Adrenal gland (tissue), 12 donors: ENCODE data around the gene UBE2D1. TPM values are rescaled to one million over a fixed set of nuclear protein-coding genes. Genes with fewer than 3 reads are reported as not detected.

Experiments used
- DNase-seq, 7 donors: peaks; one replicate each; pipeline ENCODE4 v3.0.0-alpha.2; 2019 to 2020
- H3K27ac ChIP-seq, 5 donors: fragments of 200-600 bp; sonication (generic) in 4 of 5; 1 replicate in 3 of 5; 2 replicates in 2 of 5; pipeline versions ENCODE4 v1.5.1 to v1.8.0; 2016 to 2020; ENCODE audit warnings: mild to moderate bottlenecking in 1 of 5
- H3K27me3 ChIP-seq: fragments of 200-600 bp; 2 replicates; pipeline ENCODE4 v1.8.0; 2021
- H3K36me3 ChIP-seq, 2 donors: fragments of 200-600 bp; replicated peaks in 1 of 2; 1 replicate in 1 of 2; 2 replicates in 1 of 2; pipeline versions ENCODE4 v1.5.1 to v1.8.0; 2018 to 2022
- H3K4me1 ChIP-seq, 2 donors: fragments of 200-600 bp; replicated peaks in 1 of 2; 1 replicate in 1 of 2; 2 replicates in 1 of 2; pipeline versions ENCODE4 v1.5.1 to v1.8.0; 2018 to 2021
- H3K4me3 ChIP-seq, 4 donors: fragments of 200-600 bp; sonication (generic) in 3 of 4; one replicate each; pipeline ENCODE4 v1.5.1; 2016 to 2018
- H3K9me3 ChIP-seq, 3 donors: fragments of 200-600 bp; sonication (generic) in 1 of 3; replicated peaks in 1 of 3; 1 replicate in 2 of 3; 2 replicates in 1 of 3; pipeline versions ENCODE4 v1.5.1 to v1.8.0; 2016 to 2021
- CTCF ChIP-seq, 6 experiments: fragments of 450-650 bp in 4 of 6; fragments of 200-600 bp in 2 of 6; sonication (generic) in 1 of 6; IDR thresholded peaks; 1 replicate in 5 of 6; 2 replicates in 1 of 6; pipeline versions ENCODE4 v1.5.1 to v1.8.0; 2016 to 2021; ENCODE audit warnings: antibody characterized with exemption in 6 of 6, mild to moderate bottlenecking in 2 of 6, moderate library complexity in 1 of 6
- POLR2A ChIP-seq, 2 donors: fragments of 450-650 bp; IDR thresholded peaks; one replicate each; pipeline ENCODE4 v1.6.1; 2017; ENCODE audit warnings: antibody characterized with exemption in 2 of 2, mild to moderate bottlenecking in 2 of 2, moderate library complexity in 1 of 2
- WGBS, 4 donors: extraction: QIAGEN DNeasy Blood & Tissue Kit in 2 of 4; methylation state at CpG; one replicate each; pipeline versions ENCODE4 v1.1.5 to v1.1.7; 2013 to 2017; 5-methylcytosine and 5-hydroxymethylcytosine counted together
- intact Hi-C, 2 donors: fragments of 100-400 bp; cut with DNase I; formaldehyde crosslinking; loops; one replicate each; pipeline versions ENCODE4 v1.14.1 to v1.15.0; 2022 to 2023
- polyA plus RNA-seq, 3 donors: library from polyadenylated mRNA; stranded (reverse); fragments of 200-250 nt in 2 of 3; fragments of 350-450 nt in 1 of 3; fragmentation: Illumina TruSeq in 1 of 3; extraction: RNeasy Lipid Tissue Mini Kit (QIAGEN cat#74804) in 1 of 3; gene quantifications; one replicate each; pipeline ENCODE4 v1.2.3, GENCODE V29; 2013 to 2014
- total RNA-seq, 9 donors: library from RNA; depleted of rRNA in 4 of 9; stranded (reverse); fragments of >200 nt in 4 of 9; fragments of 120-200 nt in 1 of 9; fragmentation: NEBNext Ultra II Directional in 1 of 9; extraction: Animal tissue kit (Norgen Biotek cat#: 25700) in 1 of 9; gene quantifications; one replicate each; pipeline versions ENCODE4 v1.1.0 to v1.2.4, GENCODE V29; 2013 to 2023
- donor health status: healthy with polysubstance abuse.
- donor health status: Bipolar disorder and iron deficiency.
- donor health status: DM: yes; HTN: yes; CAD: no.
- donor health status: DM: no; HTN: no; CAD: no.
- donor health status: DM: no; HTN: no; CAD: no.
- donor health status: DM: yes; HTN: yes; CAD: no.

UBE2D1 gene
- total and polyA plus RNA-seq, 12 donors, result 9.2 to 33.8 (median 19.4) TPM

- TF ChIP-seq CTCF (IDR thresholded peaks at IDR 0.05) (no peak), POLR2A (IDR thresholded peaks at IDR 0.05) (no peak)
- H3K27me3 ChIP-seq, result no peaks in the 10 kb centered on the region
- no peaks in the 10 kb centered on the region for H3K36me3 ChIP-seq
- H3K4me3 ChIP-seq, result no peak overlapping the region
- no peak overlapping the region for H3K27ac ChIP-seq
- intact Hi-C loops, result no loop called here
- peaks cover 35 to 57% of the 10 kb centered on the region in 2 donors for H3K4me1 ChIP-seq
- DNase-seq, result no peak
- H3K9me3 ChIP-seq, result no peaks in the 10 kb centered on the region
- WGBS, 4 donors, result 74 to 91% (median 87%) methylated on average over 4 of the region's 4 CpGs
These were observed 23.6 kb downstream of the UBE2D1 start for GRCh38 chr10:58358314-58358933.

- intact Hi-C loops, result no loop called here
- no peak for TF ChIP-seq CTCF (IDR thresholded peaks at IDR 0.05)
- TF ChIP-seq POLR2A (IDR thresholded peaks at IDR 0.05), result no peak
- Histone ChIP-seq H3K36me3 (no peaks in the 10 kb centered on the region), H3K4me3 (no peak overlapping the region), H3K4me1 (peaks cover 33 to 52% of the 10 kb centered on the region in 2 donors), H3K27me3 (no peaks in the 10 kb centered on the region), H3K9me3 (no peaks in the 10 kb centered on the region), H3K27ac (no peak overlapping the region)
- WGBS, 4 donors, result 84 to 100% (median 91%) methylated on average over 1 of the region's 1 CpG
- no peak for DNase-seq
These were observed 24.1 kb downstream of the UBE2D1 start for GRCh38 chr10:58358947-58359346.

- Histone ChIP-seq H3K27ac (no peak overlapping the region), H3K36me3 (no peaks in the 10 kb centered on the region), H3K9me3 (no peaks in the 10 kb centered on the region), H3K27me3 (no peaks in the 10 kb centered on the region), H3K4me3 (no peak overlapping the region), H3K4me1 (peaks cover 33 to 52% of the 10 kb centered on the region in 2 donors)
- no peak for TF ChIP-seq POLR2A (IDR thresholded peaks at IDR 0.05)
- TF ChIP-seq CTCF (IDR thresholded peaks at IDR 0.05), result no peak
- intact Hi-C loops, result no loop called here
- DNase-seq, result no peak
- WGBS, 4 donors, result 95 to 100% (median 97%) methylated on average over 3 of the region's 3 CpGs
These were observed 24.7 kb downstream of the UBE2D1 start for GRCh38 chr10:58359541-58359940.

- peak in 1 of 7 donors; percentile 8 for DNase-seq
- TF ChIP-seq POLR2A (IDR thresholded peaks at IDR 0.05), result no peak
- no peak for TF ChIP-seq CTCF (IDR thresholded peaks at IDR 0.05)
- WGBS, 4 donors, result 73 to 83% (median 80%) methylated on average over 8 to 9 of the region's 9 CpGs
- intact Hi-C loops, result no loop called here
- peaks cover 33 to 46% of the 10 kb centered on the region in 2 donors for H3K4me1 ChIP-seq
- H3K27me3 ChIP-seq, result no peaks in the 10 kb centered on the region
- H3K36me3 ChIP-seq, result no peaks in the 10 kb centered on the region
- no peak overlapping the region for H3K4me3 ChIP-seq
- peak overlapping the region in 1 of 5 donors; percentile 6 for H3K27ac ChIP-seq
- no peaks in the 10 kb centered on the region for H3K9me3 ChIP-seq
These were observed 25.7 kb downstream of the UBE2D1 start for GRCh38 chr10:58360412-58361004.
